Esophagus (tissue), 2 donors: ENCODE measurements around the gene MAML2. TPM values are rescaled to one million over a fixed set of nuclear protein-coding genes. Genes with fewer than 3 reads are reported as not detected.

Experiments
- H3K27ac ChIP-seq, 2 donors: one replicate each; pipeline ENCODE4 v1.5.1; 2013; ENCODE audit warnings: low read depth in 2 of 2, mild to moderate bottlenecking in 2 of 2, inconsistent platforms in 1 of 2, low read length in 1 of 2, moderate library complexity in 1 of 2
- H3K27me3 ChIP-seq, 2 donors: one replicate each; pipeline ENCODE4 v1.6.1; 2013; ENCODE audit warnings: low read length in 2 of 2, control low read depth in 1 of 2, mild to moderate bottlenecking in 1 of 2; ENCODE audit not compliant: insufficient read depth in 2 of 2, control insufficient read depth in 1 of 2
- H3K36me3 ChIP-seq, 2 donors: one replicate each; pipeline ENCODE4 v1.6.1; 2013; ENCODE audit warnings: low read length in 1 of 2; ENCODE audit not compliant: control insufficient read depth in 2 of 2, insufficient read depth in 2 of 2
- H3K4me1 ChIP-seq, 2 donors: one replicate each; pipeline ENCODE4 v1.6.1; 2013; ENCODE audit warnings: low read length in 1 of 2; ENCODE audit not compliant: control insufficient read depth in 2 of 2, insufficient read depth in 2 of 2
- H3K4me3 ChIP-seq, 2 donors: one replicate each; pipeline ENCODE4 v1.5.1; 2013; ENCODE audit warnings: low read length in 2 of 2, mild to moderate bottlenecking in 2 of 2, low read depth in 1 of 2, moderate library complexity in 1 of 2
- H3K9me3 ChIP-seq, 2 donors: one replicate each; pipeline ENCODE4 v1.6.1; 2013; ENCODE audit warnings: mild to moderate bottlenecking in 2 of 2, low read depth in 1 of 2, low read length in 1 of 2, moderate library complexity in 1 of 2; ENCODE audit not compliant: control insufficient read depth in 2 of 2, insufficient read depth in 1 of 2
- WGBS, 2 donors: extraction: QIAGEN DNeasy Blood & Tissue Kit; methylation state at CpG; one replicate each; pipeline ENCODE4 v1.1.7; 2013; 5-methylcytosine and 5-hydroxymethylcytosine counted together
- polyA plus RNA-seq, 2 donors: library from polyadenylated mRNA; stranded (reverse); fragments of 200-250 nt; gene quantifications; one replicate each; pipeline ENCODE4 v1.2.3, GENCODE V29; 2013
- donor health status: healthy with polysubstance abuse.
- donor health status: Bipolar disorder and iron deficiency.

Gene MAML2
- polyA plus RNA-seq, 2 donors: 1.9 to 2.0 TPM

GRCh38 chr11:96204721-96205459 lies 138.1 kb downstream of the MAML2 start:
- H3K27ac ChIP-seq: no peak overlapping the region
- 80 to 83% methylated on average over 5 of the region's 5 CpGs for WGBS, 2 donors
- H3K4me1 ChIP-seq: no peaks in the 10 kb centered on the region

GRCh38 chr11:96204366-96204659 lies 138.7 kb downstream of the MAML2 start:
- no peak overlapping the region for H3K27ac ChIP-seq
- no peaks in the 10 kb centered on the region for H3K9me3 ChIP-seq
- H3K27me3 ChIP-seq: no peaks in the 10 kb centered on the region
- no peak overlapping the region for H3K4me3 ChIP-seq
- no peaks in the 10 kb centered on the region for H3K4me1 ChIP-seq
- H3K36me3 ChIP-seq: no peaks in the 10 kb centered on the region

More at GRCh38 chr11:96204721-96205459, 138.1 kb downstream of the MAML2 start:
- Histone ChIP-seq H3K36me3 (no peaks in the 10 kb centered on the region), H3K9me3 (no peaks in the 10 kb centered on the region), H3K4me3 (no peak overlapping the region), H3K27me3 (no peaks in the 10 kb centered on the region)

- Histone ChIP-seq H3K27me3 (no peaks in the 10 kb centered on the region), H3K4me3 (no peak overlapping the region), H3K4me1 (no peaks in the 10 kb centered on the region), H3K27ac (no peak overlapping the region), H3K9me3 (no peaks in the 10 kb centered on the region), H3K36me3 (no peaks in the 10 kb centered on the region)
- 92 to 93% methylated on average over 7 of the region's 7 CpGs for WGBS, 2 donors
These were observed 139.2 kb downstream of the MAML2 start for GRCh38 chr11:96203567-96204365.

GRCh38 chr11:96200243-96200642 lies 142.8 kb downstream of the MAML2 start:
- no peak overlapping the region for H3K4me3 ChIP-seq
- H3K27ac ChIP-seq: no peak overlapping the region
- no peaks in the 10 kb centered on the region for H3K4me1 ChIP-seq
- H3K36me3 ChIP-seq: no peaks in the 10 kb centered on the region
- no peaks in the 10 kb centered on the region for H3K27me3 ChIP-seq
- H3K9me3 ChIP-seq: no peaks in the 10 kb centered on the region

- no peaks in the 10 kb centered on the region for H3K4me1 ChIP-seq
- 61 to 65% methylated on average over 10 of the region's 10 CpGs for WGBS, 2 donors
- H3K27me3 ChIP-seq: no peaks in the 10 kb centered on the region
- H3K4me3 ChIP-seq: no peak overlapping the region
- no peak overlapping the region for H3K27ac ChIP-seq
- no peaks in the 10 kb centered on the region for H3K36me3 ChIP-seq
- H3K9me3 ChIP-seq: no peaks in the 10 kb centered on the region
These were observed 143.4 kb downstream of the MAML2 start for GRCh38 chr11:96199563-96200025.

- Histone ChIP-seq H3K4me1 (no peaks in the 10 kb centered on the region), H3K9me3 (no peaks in the 10 kb centered on the region), H3K27ac (no peak overlapping the region), H3K36me3 (no peaks in the 10 kb centered on the region), H3K4me3 (no peak overlapping the region), H3K27me3 (no peaks in the 10 kb centered on the region)
- 90 to 92% methylated on average over 4 of the region's 4 CpGs for WGBS, 2 donors
These were observed 144.9 kb downstream of the MAML2 start for GRCh38 chr11:96197801-96198701.

- WGBS, 2 donors: 79 to 83% methylated on average over 1 of the region's 1 CpG
- Histone ChIP-seq H3K9me3 (no peaks in the 10 kb centered on the region), H3K4me3 (no peak overlapping the region), H3K27ac (no peak overlapping the region), H3K36me3 (no peaks in the 10 kb centered on the region), H3K4me1 (no peaks in the 10 kb centered on the region), H3K27me3 (no peaks in the 10 kb centered on the region)
These were observed 145.9 kb downstream of the MAML2 start for GRCh38 chr11:96197103-96197502.

GRCh38 chr11:96196181-96196662 lies 146.8 kb downstream of the MAML2 start:
- H3K4me1 ChIP-seq: no peaks in the 10 kb centered on the region
- no peaks in the 10 kb centered on the region for H3K27me3 ChIP-seq
- WGBS, 2 donors: 74 to 83% methylated on average over 7 of the region's 7 CpGs
- no peak overlapping the region for H3K27ac ChIP-seq
- no peaks in the 10 kb centered on the region for H3K36me3 ChIP-seq
- no peaks in the 10 kb centered on the region for H3K9me3 ChIP-seq
- no peak overlapping the region for H3K4me3 ChIP-seq

GRCh38 chr11:96195671-96196070 lies 147.3 kb downstream of the MAML2 start:
- WGBS, 2 donors: 90 to 95% methylated on average over 3 of the region's 3 CpGs
- no peaks in the 10 kb centered on the region for H3K27me3 ChIP-seq

More at GRCh38 chr11:96195671-96196070, 147.3 kb downstream of the MAML2 start:
- Histone ChIP-seq H3K27ac (no peak overlapping the region), H3K4me3 (no peak overlapping the region), H3K36me3 (no peaks in the 10 kb centered on the region), H3K9me3 (no peaks in the 10 kb centered on the region), H3K4me1 (no peaks in the 10 kb centered on the region)
